A549 (cell line): ENCODE measurements around the gene MND1. TPM values are rescaled to one million over a fixed set of nuclear protein-coding genes. Genes with fewer than 3 reads are reported as not detected.

Source experiments
- ATAC-seq, 2 experiments: fragments of 200-7000 bp in 1 of 2; fragments of >200 bp in 1 of 2; cut with Nextera tagmentation in 1 of 2; cut with Tn5 transposase in 1 of 2; 3 replicates each; pipeline versions ENCODE4 v1.8.0 to v1.9.1; 2018 to 2020; ENCODE audit warnings: mild to moderate bottlenecking in 1 of 2, moderate library complexity in 1 of 2
- CTCF ChIA-PET: fragments of 300-600 bp; sonication (Branson Sonifier 250); formaldehyde crosslinking; extraction: SDS; loops from one replicate; lab custom pipeline; 2021; ENCODE audit warnings: antibody characterized with exemption, inconsistent platforms; lab: Yijun Ruan, JAX
- POLR2A ChIA-PET: fragments of 350-600 bp; formaldehyde crosslinking; extraction: SDS; loops from one replicate; lab custom pipeline; 2021; ENCODE audit warnings: antibody characterized with exemption, inconsistent platforms; lab: Yijun Ruan, JAX
- DNase-seq, 2 experiments: peaks; one replicate each; pipeline versions ENCODE4 v3.0.0 to v3.0.0-alpha.2; 2011 to 2016; ENCODE audit warnings: low read depth in 1 of 2, low spot score in 1 of 2
- FAIRE-seq: peaks from 2 replicates; lab custom pipeline; 2011; peaks lifted over from hg19 to GRCh38; lab: Jason Lieb, UNC
- H3K27ac ChIP-seq, 2 experiments: fragments of >200 bp; sonication (Bioruptor Twin); formaldehyde crosslinking; 3 replicates each; pipeline ENCODE4 v1.5.1; 2016 to 2017
- H3K4me1 ChIP-seq: fragments of >200 bp; sonication (Bioruptor Twin); formaldehyde crosslinking; 3 replicates; pipeline ENCODE4 v1.6.1; 2016
- H3K4me2 ChIP-seq: fragments of >200 bp; sonication (Bioruptor Twin); formaldehyde crosslinking; 3 replicates; pipeline ENCODE4 v1.6.1; 2016
- H3K4me3 ChIP-seq: fragments of >200 bp; sonication (Bioruptor Twin); formaldehyde crosslinking; 3 replicates; pipeline ENCODE4 v1.5.1; 2016
- H3K9me3 ChIP-seq: fragments of >200 bp; sonication (Bioruptor Twin); formaldehyde crosslinking; 3 replicates; pipeline ENCODE4 v1.6.1; 2016
- ATOH8 ChIP-seq: fragments of 250-450 bp; sonication (Bioruptor Pico); IDR thresholded peaks from 2 replicates; pipeline ENCODE4 v1.5.0; 2020; ENCODE audit warnings: low read depth, mild to moderate bottlenecking, moderate library complexity
- CBX2 ChIP-seq: fragments of 200-600 bp; sonication (generic); IDR thresholded peaks from 2 replicates; pipeline ENCODE4 v1.6.1; 2016; ENCODE audit warnings: low read depth, mild to moderate bottlenecking, borderline replicate concordance
- CBX8 ChIP-seq: fragments of 200-600 bp; sonication (generic); IDR thresholded peaks from 2 replicates; pipeline ENCODE4 v1.6.1; 2016
- E2F6 ChIP-seq: IDR thresholded peaks from 2 replicates; pipeline ENCODE4 v1.6.1; 2012; ENCODE audit warnings: low read depth, borderline replicate concordance
- EHMT2 ChIP-seq: fragments of 200-600 bp; sonication (generic); IDR thresholded peaks from 2 replicates; pipeline ENCODE4 v1.6.1; 2016; ENCODE audit warnings: antibody characterized with exemption, low read depth, mild to moderate bottlenecking, moderate library complexity
- ESRRA ChIP-seq: fragments of 150-350 bp; IDR thresholded peaks from 2 replicates; pipeline ENCODE4 v1.6.1; 2014; ENCODE audit warnings: mild to moderate bottlenecking, low read length, borderline replicate concordance
- FOSL2 ChIP-seq, 2 experiments: fragments of 450-650 bp in 1 of 2; fragments of >200 bp in 1 of 2; sonication (Bioruptor Twin) in 1 of 2; formaldehyde crosslinking; IDR thresholded peaks; 2 replicates each; pipeline versions ENCODE4 v1.5.0 to v1.6.1; 2016 to 2020; ENCODE audit warnings: mild to moderate bottlenecking in 1 of 2, moderate library complexity in 1 of 2
- FOXS1 ChIP-seq: fragments of 250-450 bp; sonication (Bioruptor Pico); IDR thresholded peaks from 2 replicates; pipeline ENCODE4 v1.5.0; 2020; ENCODE audit warnings: mild to moderate bottlenecking, moderate library complexity
- GATA3 ChIP-seq: IDR thresholded peaks from 2 replicates; pipeline ENCODE4 v1.6.1; 2012; ENCODE audit warnings: borderline replicate concordance
- HDAC2 ChIP-seq: fragments of 200-600 bp; sonication (generic); IDR thresholded peaks from 2 replicates; pipeline ENCODE4 v1.6.1; 2016
- HOXB13 ChIP-seq: fragments of 250-450 bp; sonication (Bioruptor Pico); IDR thresholded peaks from 2 replicates; pipeline ENCODE4 v1.5.0; 2020; ENCODE audit warnings: low read depth, mild to moderate bottlenecking, moderate library complexity
- HOXB5 ChIP-seq: fragments of 250-450 bp; sonication (Bioruptor Pico); IDR thresholded peaks from 2 replicates; pipeline ENCODE4 v1.5.0; 2020; ENCODE audit warnings: mild to moderate bottlenecking, moderate library complexity
- KDM1A ChIP-seq: fragments of 200-600 bp; sonication (generic); IDR thresholded peaks from 2 replicates; pipeline ENCODE4 v1.6.1; 2016; ENCODE audit warnings: low read depth, mild to moderate bottlenecking
- KDM5A ChIP-seq: fragments of 200-600 bp; sonication (generic); IDR thresholded peaks from 2 replicates; pipeline ENCODE4 v1.6.1; 2016; ENCODE audit warnings: antibody characterized with exemption, mild to moderate bottlenecking
- MAZ ChIP-seq: fragments of 150-350 bp; IDR thresholded peaks from 2 replicates; pipeline ENCODE4 v1.6.1; 2014; ENCODE audit warnings: antibody characterized with exemption, low read depth, low read length, borderline replicate concordance
- NFE2L2 ChIP-seq: fragments of 150-350 bp; conservative IDR thresholded peaks from 2 replicates; pipeline ENCODE4 v1.6.1; 2014; ENCODE audit warnings: low read length
- NPAS2 ChIP-seq: fragments of 250-450 bp; sonication (Bioruptor Pico); IDR thresholded peaks from 2 replicates; pipeline ENCODE4 v1.8.0; 2022; ENCODE audit warnings: mild to moderate bottlenecking, moderate library complexity, borderline replicate concordance
- RARB ChIP-seq: fragments of 250-450 bp; sonication (Bioruptor Pico); IDR thresholded peaks from 2 replicates; pipeline ENCODE4 v1.8.0; 2021; ENCODE audit warnings: mild to moderate bottlenecking, moderate library complexity
- RCOR1 ChIP-seq: fragments of 150-350 bp; IDR thresholded peaks from 2 replicates; pipeline ENCODE4 v1.6.1; 2014; ENCODE audit warnings: antibody characterized with exemption, low read length, low read depth
- RFX5 ChIP-seq: fragments of 450-650 bp; IDR thresholded peaks from 2 replicates; pipeline ENCODE4 v1.7.1; 2014; ENCODE audit warnings: antibody characterized with exemption, mild to moderate bottlenecking, moderate library complexity
- SMC3 ChIP-seq: fragments of >200 bp; sonication (Bioruptor Twin); formaldehyde crosslinking; IDR thresholded peaks from 3 replicates; pipeline ENCODE4 v1.6.1; 2018; ENCODE audit warnings: inconsistent platforms
- TP53 ChIP-seq: fragments of 250-450 bp; sonication (Bioruptor Pico); IDR thresholded peaks from 2 replicates; pipeline ENCODE4 v1.5.0; 2021; ENCODE audit warnings: mild to moderate bottlenecking, moderate library complexity
- USF2 ChIP-seq: fragments of 450-650 bp; IDR thresholded peaks from 2 replicates; pipeline ENCODE4 v1.6.1; 2014; ENCODE audit warnings: antibody characterized with exemption
- WGBS: methylation state at CpG from one replicate; pipeline ENCODE4 v1.1.6; 2017; ENCODE audit errors: missing lambda C conversion rate; 5-methylcytosine and 5-hydroxymethylcytosine counted together
- polyA plus RNA-seq, 4 experiments: library from polyadenylated mRNA; depleted of rRNA in 3 of 4; stranded (reverse); fragments of >200 nt; fragmentation: RNase III in 1 of 4; extraction: RNeasy Plus Mini Kit Qiagen cat#74134 plus additional on column Dnase treatment in 1 of 4; gene quantifications; 2 replicates in 3 of 4; 3 replicates in 1 of 4; pipeline ENCODE4 v1.2.3, GENCODE V29; 2011 to 2017
- TF ChIP-seq, protein P1 (sequence below): IDR thresholded peaks from 2 replicates; pipeline ENCODE4 v1.6.1; 2012
- TF ChIP-seq, protein P2 (sequence below): fragments of >200 bp; sonication (Bioruptor Twin); formaldehyde crosslinking; IDR thresholded peaks from 3 replicates; pipeline ENCODE4 v1.5.1; 2016
- TF ChIP-seq, protein P3 (sequence below): fragments of 250-450 bp; sonication (Bioruptor Pico); IDR thresholded peaks from 2 replicates; pipeline ENCODE4 v1.5.0; 2021; ENCODE audit warnings: mild to moderate bottlenecking, moderate library complexity, borderline replicate concordance

The MND1 gene
- polyA plus RNA-seq, 2 of the 4 experiments (the other 2 are of a cell fraction) = 16.3 to 16.6 TPM

- POLR2A ChIA-PET = no interaction called here
- Histone ChIP-seq H3K27ac (no peak overlapping the region), H3K9me3 (no peaks in the 10 kb centered on the region), H3K4me3 (no peak overlapping the region), H3K4me1 (no peaks in the 10 kb centered on the region), H3K4me2 (no peak overlapping the region)
- CTCF ChIA-PET = interaction anchor here (0.7 kb wide), 1 partner anchor 14 kb away, joined by 3 read pairs; the partner anchor contains the start of gene TMEM131L
- no peak for FAIRE-seq
- no peak for DNase-seq
- WGBS = 90% methylated on average over 27 of the region's 27 CpGs
- ATAC-seq = no peak
- TF ChIP-seq ESRRA = no peak
- TF ChIP-seq NFE2L2 = no peak
- no peak for TF ChIP-seq NPAS2
- TF ChIP-seq, protein P1, sequence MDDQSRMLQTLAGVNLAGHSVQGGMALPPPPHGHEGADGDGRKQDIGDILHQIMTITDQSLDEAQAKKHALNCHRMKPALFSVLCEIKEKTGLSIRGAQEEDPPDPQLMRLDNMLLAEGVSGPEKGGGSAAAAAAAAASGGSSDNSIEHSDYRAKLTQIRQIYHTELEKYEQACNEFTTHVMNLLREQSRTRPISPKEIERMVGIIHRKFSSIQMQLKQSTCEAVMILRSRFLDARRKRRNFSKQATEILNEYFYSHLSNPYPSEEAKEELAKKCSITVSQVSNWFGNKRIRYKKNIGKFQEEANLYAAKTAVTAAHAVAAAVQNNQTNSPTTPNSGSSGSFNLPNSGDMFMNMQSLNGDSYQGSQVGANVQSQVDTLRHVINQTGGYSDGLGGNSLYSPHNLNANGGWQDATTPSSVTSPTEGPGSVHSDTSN = no peak
- no peak for TF ChIP-seq USF2
Observed at GRCh38 chr4:153451911-153452657, 107.6 kb downstream of the MND1 start.

GRCh38 chr4:153452658-153453378, 108.3 kb downstream of the MND1 start:
- Histone ChIP-seq H3K27ac (no peak overlapping the region), H3K4me3 (no peak overlapping the region), H3K4me1 (no peaks in the 10 kb centered on the region), H3K4me2 (no peak overlapping the region), H3K9me3 (no peaks in the 10 kb centered on the region)
- no peak for ATAC-seq
- CTCF ChIA-PET = no interaction called here
- 75% methylated on average over 2 of the region's 4 CpGs for WGBS
- no peak for TF ChIP-seq NFE2L2
- no peak for TF ChIP-seq HOXB5 (CRISPR knock-in tag)
- TF ChIP-seq CBX8 = no peak
- TF ChIP-seq KDM1A = no peak
- TF ChIP-seq SMC3 = no peak
- TF ChIP-seq FOXS1 = no peak
- no peak for TF ChIP-seq RARB (CRISPR knock-in tag)
- no peak for TF ChIP-seq MAZ
- no peak for TF ChIP-seq FOSL2 (IDR thresholded peaks at IDR 0.05)
- TF ChIP-seq FOSL2 (CRISPR knock-in tag; IDR thresholded peaks at IDR 0.05) = no peak
- TF ChIP-seq, protein P2, sequence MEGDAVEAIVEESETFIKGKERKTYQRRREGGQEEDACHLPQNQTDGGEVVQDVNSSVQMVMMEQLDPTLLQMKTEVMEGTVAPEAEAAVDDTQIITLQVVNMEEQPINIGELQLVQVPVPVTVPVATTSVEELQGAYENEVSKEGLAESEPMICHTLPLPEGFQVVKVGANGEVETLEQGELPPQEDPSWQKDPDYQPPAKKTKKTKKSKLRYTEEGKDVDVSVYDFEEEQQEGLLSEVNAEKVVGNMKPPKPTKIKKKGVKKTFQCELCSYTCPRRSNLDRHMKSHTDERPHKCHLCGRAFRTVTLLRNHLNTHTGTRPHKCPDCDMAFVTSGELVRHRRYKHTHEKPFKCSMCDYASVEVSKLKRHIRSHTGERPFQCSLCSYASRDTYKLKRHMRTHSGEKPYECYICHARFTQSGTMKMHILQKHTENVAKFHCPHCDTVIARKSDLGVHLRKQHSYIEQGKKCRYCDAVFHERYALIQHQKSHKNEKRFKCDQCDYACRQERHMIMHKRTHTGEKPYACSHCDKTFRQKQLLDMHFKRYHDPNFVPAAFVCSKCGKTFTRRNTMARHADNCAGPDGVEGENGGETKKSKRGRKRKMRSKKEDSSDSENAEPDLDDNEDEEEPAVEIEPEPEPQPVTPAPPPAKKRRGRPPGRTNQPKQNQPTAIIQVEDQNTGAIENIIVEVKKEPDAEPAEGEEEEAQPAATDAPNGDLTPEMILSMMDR = no peak
- no peak for FAIRE-seq
- DNase-seq = no peak
- POLR2A ChIA-PET = no interaction called here

- FAIRE-seq (no peak), DNase-seq (no peak), ATAC-seq (no peak)
- H3K4me1 ChIP-seq = no peaks in the 10 kb centered on the region
- WGBS = 94% methylated on average over 8 of the region's 8 CpGs
- H3K27ac ChIP-seq = no peak overlapping the region
- no peaks in the 10 kb centered on the region for H3K9me3 ChIP-seq
- POLR2A ChIA-PET = no interaction called here
- no peak overlapping the region for H3K4me2 ChIP-seq
- CTCF ChIA-PET = no interaction called here
- no peak overlapping the region for H3K4me3 ChIP-seq
- no peak for TF ChIP-seq HOXB13 (CRISPR knock-in tag)
- no peak for TF ChIP-seq KDM5A
- TF ChIP-seq CBX2 = no peak
- no peak for TF ChIP-seq GATA3
- no peak for TF ChIP-seq RCOR1
- no peak for TF ChIP-seq MAZ
- TF ChIP-seq EHMT2 = no peak
- TF ChIP-seq RFX5 = no peak
- no peak for TF ChIP-seq ATOH8 (CRISPR knock-in tag)
- TF ChIP-seq, protein P3, sequence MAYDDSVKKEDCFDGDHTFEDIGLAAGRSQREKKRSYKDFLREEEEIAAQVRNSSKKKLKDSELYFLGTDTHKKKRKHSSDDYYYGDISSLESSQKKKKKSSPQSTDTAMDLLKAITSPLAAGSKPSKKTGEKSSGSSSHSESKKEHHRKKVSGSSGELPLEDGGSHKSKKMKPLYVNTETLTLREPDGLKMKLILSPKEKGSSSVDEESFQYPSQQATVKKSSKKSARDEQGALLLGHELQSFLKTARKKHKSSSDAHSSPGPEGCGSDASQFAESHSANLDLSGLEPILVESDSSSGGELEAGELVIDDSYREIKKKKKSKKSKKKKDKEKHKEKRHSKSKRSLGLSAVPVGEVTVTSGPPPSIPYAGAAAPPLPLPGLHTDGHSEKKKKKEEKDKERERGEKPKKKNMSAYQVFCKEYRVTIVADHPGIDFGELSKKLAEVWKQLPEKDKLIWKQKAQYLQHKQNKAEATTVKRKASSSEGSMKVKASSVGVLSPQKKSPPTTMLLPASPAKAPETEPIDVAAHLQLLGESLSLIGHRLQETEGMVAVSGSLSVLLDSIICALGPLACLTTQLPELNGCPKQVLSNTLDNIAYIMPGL (CRISPR knock-in tag) = no peak
- TF ChIP-seq E2F6 = no peak
- no peak for TF ChIP-seq SMC3
- no peak for TF ChIP-seq TP53 (CRISPR knock-in tag)
- TF ChIP-seq HDAC2 = no peak
Observed at GRCh38 chr4:153453402-153453801, 108.9 kb downstream of the MND1 start.
